ENCODE data around the gene TMEM141. TPM values are rescaled to one million over a fixed set of nuclear protein-coding genes. Genes with fewer than 3 reads are reported as not detected.

TMEM141 gene
- total RNA-seq, 1 donor from 2014 or later = 34.7 TPM

DNA sequence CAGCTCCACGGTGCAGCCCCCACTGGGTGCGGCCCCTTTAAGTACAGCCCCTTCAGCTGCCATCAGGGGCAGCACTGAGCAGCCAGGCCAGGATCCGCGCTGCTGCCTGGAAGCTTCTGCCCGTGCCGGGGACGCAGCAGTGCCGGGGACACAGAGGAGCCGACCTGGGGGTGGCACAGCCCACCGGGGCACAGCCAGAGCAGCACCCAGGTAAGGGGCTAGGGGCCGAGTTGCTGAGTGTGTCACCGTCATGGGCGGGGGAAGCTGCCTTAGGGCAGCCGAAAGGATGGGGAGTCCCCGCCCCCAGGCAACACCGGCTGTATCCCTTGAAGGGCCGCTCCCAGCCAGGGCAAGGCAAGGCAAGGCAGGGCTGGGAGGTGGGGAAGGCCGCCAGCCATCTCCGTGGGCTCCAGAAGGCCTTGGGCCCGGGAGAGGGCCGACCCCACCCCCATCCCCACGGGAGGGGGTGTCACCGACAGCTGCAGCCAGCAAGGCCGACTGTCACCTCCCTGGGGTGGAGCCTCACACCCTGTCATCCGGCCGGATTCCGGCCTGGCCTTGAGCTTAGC is 51.3 kb downstream of the TMEM141 start, which contains the start of gene AJM1:
Gene AJM1, plus strand, starts transcription at position 99 of the 569 bp plus-strand sequence. CDS start 1,937 bp downstream, outside the sequence.
- intact Hi-C loops (cut with micrococcal nuclease) = loop anchor here (2.0 kb wide), 3 partner anchors 34 to 192 kb away; partner anchors contain the start of genes C8G and FBXW5

Other genes starting within 250 kb of the TMEM141 start
- 66.1 and 67.4 TPM in 2 replicates for gene NOTCH1, start 245.3 kb upstream of the TMEM141 start, total RNA-seq
- 0.66 and 0.80 TPM in 2 replicates for gene EGFL7, start 128.4 kb upstream of the TMEM141 start, total RNA-seq
- gene AGPAT2, start 103.9 kb upstream of the TMEM141 start, total RNA-seq = 33.1 and 35.4 TPM in 2 replicates
- 1.1 and 1.3 TPM in 2 replicates for gene DIPK1B, start 78.8 kb upstream of the TMEM141 start, total RNA-seq
- 0.34 TPM in 1 of 2 replicates, not detected in the other for gene LCN10, start 48.4 kb upstream of the TMEM141 start, total RNA-seq
- gene LCN6, start 42.8 kb upstream of the TMEM141 start, total RNA-seq = not detected in 2 replicates
- not detected in 2 replicates for gene LCN8, start 33.1 kb upstream of the TMEM141 start, total RNA-seq
- gene LCN15, start 26.8 kb upstream of the TMEM141 start, total RNA-seq = not detected in 2 replicates
- gene CCDC183, start 5.0 kb downstream of the TMEM141 start, total RNA-seq = 0.20 and 0.55 TPM in 2 replicates
- gene RABL6, start 16.6 kb downstream of the TMEM141 start, total RNA-seq = 115 and 116 TPM in 2 replicates
- 3.9 and 4.0 TPM in 2 replicates for gene AJM1, start 51.1 kb downstream of the TMEM141 start, total RNA-seq
- gene PHPT1, start 58.1 kb downstream of the TMEM141 start, total RNA-seq = 109 and 111 TPM in 2 replicates
- gene MAMDC4, start 61.0 kb downstream of the TMEM141 start, total RNA-seq = 15.4 and 18.3 TPM in 2 replicates
- gene EDF1, start 75.0 kb downstream of the TMEM141 start, total RNA-seq = 308 and 309 TPM in 2 replicates
- 49.0 TPM in 2 replicates for gene TRAF2, start 95.2 kb downstream of the TMEM141 start, total RNA-seq
- 104 and 109 TPM in 2 replicates for gene FBXW5, start 153.4 kb downstream of the TMEM141 start, total RNA-seq
- 2.3 and 4.1 TPM in 2 replicates for gene C8G, start 153.9 kb downstream of the TMEM141 start, total RNA-seq
- gene LCN12, start 160.9 kb downstream of the TMEM141 start, total RNA-seq = 2.3 and 2.8 TPM in 2 replicates
- gene PTGDS, start 186.2 kb downstream of the TMEM141 start, total RNA-seq = 6.5 and 6.7 TPM in 2 replicates
- gene LCNL1, start 191.6 kb downstream of the TMEM141 start, total RNA-seq = 0.16 and 0.20 TPM in 2 replicates
- 71.4 and 74.5 TPM in 2 replicates for gene PAXX, start 201.1 kb downstream of the TMEM141 start, total RNA-seq
- gene CLIC3, start 205.2 kb downstream of the TMEM141 start, total RNA-seq = 0.91 TPM in 2 replicates
- 27.8 and 30.6 TPM in 2 replicates for gene ABCA2, start 236.9 kb downstream of the TMEM141 start, total RNA-seq
- gene FUT7, start 240.7 kb downstream of the TMEM141 start, total RNA-seq = 0.41 and 0.84 TPM in 2 replicates